CD4-positive, alpha-beta T cell treated with Interleukin-17A for 4 hours (primary cell): ENCODE data around the gene TMEM259.

Experiments
- DNase-seq: peaks from one replicate; pipeline ENCODE4 v3.0.0-alpha.2; 2020; ENCODE audit warnings: mixed read lengths

TMEM259 gene

DNA sequence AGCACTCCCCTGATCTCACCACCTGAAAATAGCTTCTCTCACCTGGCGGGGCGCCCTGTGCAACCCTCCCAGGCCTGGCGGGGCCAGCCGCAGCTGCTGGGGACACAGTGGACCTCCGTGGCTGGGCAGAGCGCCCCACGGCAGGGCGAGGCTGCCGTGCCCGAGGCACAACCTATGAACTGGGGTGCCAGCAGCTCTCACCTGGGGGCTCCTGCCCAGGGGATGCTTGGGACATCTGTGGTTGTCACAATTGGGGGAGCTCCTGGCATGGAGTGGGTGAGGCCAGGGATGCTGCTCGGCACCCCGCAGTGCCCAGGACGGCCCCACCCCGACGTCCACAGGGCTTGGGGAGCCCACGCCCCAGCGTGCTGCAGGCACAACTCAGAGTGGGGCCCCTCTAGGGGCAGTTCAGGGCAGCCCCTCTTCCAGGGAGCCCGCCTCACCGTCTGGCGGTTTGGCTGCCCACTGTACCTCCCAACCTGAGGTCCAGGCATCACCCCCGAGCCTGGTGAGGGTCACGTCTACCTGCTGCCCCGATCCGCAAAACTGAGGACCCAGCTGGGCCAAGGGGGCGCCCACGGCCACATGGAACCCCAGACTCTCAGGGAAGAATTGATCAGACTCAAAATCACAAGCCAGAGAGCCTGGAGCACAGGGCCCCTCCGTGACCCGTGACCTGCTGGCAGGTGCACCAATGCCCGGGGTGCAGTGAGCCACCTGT is 5.7 kb downstream of the TMEM259 start:
- DNase-seq: no peak

DNA sequence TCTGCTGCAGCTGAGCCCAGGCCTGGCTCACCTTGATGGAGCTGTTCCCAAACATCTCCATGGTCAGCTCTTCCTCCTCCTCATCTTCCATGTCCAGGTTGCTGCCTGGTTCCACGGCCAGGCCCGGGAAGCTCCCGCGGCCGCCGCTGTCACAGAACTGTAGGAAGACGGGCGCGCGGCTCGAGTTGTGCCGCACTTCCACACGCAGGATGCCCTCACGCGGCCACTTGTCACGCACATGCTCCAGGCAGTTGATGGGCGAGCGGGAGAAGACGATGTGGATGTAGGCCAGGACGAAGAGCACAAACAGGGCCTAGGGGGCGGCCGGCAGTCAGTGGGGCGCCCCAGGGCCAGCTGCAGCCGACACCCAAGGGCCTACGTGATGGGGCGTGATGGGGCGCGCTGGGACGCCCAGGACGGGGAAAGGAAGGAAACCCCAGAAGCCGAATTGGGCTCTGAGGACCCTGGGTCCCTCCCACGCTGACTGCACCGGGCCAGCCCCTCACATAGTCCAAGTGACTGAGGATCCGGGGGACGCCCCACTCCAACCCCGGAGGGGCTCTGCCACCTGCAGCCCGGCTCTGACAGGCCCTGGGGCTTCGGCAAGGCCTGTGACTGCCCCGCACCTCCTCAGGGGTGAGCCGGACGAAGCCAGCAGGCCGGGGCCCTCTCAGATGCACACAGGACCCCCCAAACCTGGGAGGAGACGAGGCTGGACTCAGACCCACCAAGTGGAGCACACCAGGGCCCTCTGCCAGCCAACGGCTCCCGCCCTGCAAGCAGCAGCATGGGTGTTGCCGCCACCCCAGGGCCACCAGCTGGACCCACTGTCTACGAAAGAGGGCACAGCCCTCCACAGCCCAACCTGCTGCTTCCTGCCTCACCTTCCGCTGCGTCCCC is 6.5 kb downstream of the TMEM259 start:
- no peak for DNase-seq

DNA sequence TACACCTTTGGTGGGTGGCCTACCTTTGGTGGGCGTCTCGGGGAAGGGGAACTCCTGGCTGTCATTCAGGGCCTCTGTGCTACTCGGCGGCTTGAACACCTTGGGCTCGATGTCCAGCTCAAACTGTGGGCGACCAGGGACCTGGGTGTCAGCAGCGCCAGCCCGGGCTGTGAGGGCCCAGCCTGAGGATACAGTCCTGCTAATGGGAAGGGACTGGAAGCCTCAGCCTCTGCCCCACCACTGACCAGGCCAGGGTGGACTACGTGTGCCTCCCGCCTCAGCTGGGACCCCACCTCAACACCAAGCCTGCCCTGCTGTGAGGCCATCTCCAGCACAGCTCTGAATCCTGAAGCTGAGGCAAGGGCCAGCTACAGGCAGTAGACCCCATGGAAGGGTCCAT is 7.7 kb downstream of the TMEM259 start:
- DNase-seq: no peak

DNA sequence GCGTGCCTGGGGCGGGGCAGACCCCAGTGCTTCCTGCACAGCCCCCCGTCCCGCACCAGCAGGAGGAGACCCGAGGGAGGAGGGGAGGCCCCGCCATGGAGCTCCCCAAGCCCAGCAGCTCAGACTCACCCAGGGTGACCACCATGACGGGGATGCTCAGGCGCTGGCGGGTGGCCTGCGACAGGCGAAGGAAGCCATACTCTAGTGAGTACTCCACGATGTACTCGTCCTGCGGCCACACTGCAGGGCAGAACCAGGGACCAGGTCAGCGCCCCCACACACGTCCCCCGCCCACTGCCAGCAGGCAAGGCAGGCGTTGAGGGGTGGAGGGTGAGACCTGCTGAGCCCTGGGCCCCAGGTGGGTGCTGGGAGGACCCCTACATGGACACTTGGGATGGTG is 8.6 kb downstream of the TMEM259 start:
- DNase-seq: no peak

DNA sequence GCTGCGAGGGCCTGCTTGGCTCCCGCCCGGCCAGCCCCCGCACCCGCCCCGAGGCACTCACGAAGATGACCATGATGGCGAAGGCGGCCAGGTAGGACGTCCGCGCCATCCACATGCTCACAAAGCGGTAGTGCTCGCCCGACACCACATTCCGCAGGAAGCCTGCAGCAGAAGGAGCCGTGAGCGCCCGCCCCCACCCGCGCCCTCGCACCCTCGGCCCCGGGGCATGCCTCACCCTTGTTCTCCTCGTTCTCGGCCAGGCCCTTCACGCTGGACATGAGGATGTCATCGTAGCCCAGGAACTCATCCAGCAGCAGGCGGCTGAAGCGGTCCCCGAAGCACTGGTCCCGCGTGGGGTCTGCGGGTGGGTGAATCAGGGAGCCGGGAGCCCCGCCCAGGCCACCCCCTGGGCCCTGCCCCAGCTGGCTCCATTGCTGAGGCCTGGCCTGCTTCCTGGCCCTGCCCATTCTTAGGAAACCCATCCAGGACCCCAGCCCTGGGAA is 9.0 kb downstream of the TMEM259 start:
- no peak for DNase-seq

DNA sequence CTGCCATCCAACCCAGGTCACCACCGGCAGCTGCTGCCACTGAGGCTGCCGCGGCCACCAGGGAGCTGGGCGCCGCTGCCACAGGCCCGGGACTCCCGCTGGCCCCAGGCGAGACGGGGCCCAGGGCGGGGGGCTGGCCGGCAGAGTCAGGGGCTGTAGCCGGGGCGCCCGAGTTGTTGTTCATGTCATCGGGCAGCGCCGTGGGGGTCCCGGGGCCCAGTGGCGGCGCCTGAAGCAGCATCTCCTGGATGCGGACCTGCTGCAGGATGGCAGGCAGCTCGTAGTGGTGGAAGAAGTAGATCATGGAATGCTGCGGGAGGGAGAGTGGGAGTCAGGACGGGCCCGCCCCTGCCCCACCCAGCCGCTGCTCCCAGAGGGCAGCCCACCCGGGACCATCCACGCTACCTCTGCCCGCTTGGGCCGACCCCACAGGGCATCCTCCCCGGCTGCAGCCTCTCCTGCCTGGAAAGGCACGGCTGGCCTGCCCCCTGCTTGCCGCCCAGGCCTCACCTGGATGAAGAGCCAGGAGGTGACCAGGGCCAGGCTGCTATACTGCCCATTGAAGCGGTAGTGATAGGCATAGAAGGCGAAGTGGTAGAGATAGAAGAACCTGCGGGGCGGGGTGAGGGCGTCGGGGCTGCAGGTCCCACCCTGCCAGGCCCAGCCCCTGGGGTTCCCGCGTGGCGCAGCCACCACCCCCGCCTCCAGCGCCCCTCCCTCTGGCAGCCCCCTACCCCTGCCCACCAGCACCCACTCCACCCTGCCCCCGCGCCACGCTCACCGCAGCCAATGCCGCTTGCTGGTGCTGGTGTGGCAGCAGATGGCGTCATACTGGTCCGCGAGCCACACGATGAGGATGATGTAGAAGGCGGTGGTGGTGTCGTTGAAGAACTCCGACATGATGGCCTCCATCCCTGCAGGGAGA is 10.1 kb downstream of the TMEM259 start:
- no peak for DNase-seq

DNA sequence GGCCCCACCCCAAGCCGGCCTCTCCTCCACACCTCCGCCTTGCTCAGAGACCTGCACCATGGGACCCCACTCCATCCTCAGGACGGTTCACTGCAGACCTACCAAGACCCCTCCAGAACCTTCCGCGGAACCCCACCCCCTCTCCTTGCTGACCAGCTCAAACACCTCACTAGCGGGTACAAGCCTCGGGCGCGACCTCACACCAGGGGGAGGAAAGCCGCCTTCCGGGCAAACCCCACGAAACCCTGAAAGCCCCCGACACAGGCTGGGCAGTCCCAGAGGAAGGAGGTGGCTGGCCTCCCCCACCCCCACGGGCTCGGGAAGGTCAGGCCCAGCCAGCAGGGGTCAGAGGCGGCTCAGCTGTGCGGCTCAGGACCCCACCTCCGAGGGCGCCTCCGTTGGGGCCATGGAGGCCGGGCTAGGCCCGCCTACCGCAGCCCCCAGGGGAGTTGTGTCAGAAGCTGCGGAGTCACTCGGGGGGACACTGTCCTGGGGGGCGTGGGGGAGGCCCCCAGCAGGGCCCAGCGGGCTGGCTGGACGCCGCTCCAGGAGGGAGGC is 10.9 kb downstream of the TMEM259 start:
- DNase-seq: no peak

DNA sequence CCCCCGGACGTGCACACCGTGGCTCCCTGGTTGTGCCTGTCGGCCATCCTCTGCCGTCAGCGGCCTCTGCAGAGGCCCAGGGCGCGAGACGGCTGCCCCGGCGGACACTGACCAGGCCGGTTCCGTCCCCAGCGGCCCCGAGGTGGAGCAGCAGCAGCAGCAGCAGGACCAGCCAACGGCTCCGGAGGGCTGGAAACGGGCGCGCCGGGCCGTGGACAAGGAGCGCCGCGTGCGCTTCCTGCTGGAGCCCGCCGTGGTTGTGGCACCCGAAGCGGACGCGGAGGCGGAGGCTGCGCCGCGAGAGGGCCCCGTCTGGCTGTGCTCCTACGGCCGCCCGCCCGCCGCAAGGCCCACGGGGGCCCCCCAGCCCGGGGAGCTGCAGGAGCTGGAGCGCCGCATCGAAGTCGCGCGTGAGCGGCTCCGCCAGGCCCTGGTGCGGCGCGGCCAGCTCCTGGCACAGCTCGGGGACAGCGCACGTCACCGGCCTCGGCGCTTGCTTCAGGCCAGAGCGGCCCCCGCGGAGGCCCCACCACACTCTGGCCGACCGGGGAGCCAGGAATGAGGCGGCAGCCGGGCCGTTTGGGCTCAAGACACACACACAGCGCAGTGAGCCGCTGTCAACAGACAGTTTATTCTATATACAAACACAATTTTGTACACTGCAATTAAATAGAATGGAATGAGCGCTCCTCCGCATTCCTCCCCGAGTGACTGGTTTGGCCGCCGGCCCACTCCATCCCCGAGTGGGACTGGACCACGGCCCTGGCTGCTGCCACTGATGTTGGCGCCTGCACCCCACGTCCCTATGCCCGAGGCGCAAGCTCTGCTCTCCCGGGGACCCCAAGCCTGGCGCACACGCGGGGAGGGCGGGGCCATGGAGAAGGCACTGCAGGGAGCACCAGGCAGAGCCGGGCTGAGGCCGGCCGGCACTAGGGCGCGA is 11.6 kb downstream of the TMEM259 start:
- DNase-seq: no peak

DNA sequence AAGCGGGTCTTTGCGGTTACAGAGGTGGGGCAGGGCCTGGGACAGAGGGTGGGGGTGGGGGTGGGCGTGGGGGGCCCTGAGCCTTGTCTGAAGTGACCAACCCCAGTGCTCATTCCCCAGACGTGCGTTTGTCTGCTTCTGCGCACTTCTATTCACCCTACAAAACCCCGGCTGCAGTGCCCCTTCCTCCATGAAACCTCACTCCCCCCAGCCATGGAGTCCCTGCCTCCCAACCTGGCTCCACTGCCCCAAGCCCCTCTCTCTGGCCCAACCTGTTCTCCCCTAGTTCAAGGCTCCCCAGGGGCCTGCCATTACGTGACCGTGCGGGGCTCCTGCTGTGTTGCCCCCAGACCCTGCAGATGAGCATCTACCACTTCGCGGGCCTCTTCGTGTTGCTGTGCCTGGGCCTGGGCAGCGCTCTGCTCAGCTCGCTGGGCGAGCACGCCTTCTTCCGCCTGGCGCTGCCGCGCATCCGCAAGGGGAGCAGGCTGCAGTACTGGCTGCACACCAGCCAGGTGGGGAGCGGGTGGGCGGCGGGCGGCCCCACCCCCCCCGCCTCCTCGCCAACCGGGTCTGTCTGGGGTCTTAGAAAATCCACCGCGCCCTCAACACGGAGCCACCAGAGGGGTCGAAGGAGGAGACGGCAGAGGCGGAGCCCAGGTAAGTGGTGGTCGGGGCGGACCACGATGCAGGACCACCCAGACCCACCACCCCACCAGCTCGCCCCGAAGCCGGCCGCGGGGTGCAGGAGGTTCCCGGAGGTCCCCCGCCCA is 12.5 kb downstream of the TMEM259 start:
- DNase-seq: no peak

DNA sequence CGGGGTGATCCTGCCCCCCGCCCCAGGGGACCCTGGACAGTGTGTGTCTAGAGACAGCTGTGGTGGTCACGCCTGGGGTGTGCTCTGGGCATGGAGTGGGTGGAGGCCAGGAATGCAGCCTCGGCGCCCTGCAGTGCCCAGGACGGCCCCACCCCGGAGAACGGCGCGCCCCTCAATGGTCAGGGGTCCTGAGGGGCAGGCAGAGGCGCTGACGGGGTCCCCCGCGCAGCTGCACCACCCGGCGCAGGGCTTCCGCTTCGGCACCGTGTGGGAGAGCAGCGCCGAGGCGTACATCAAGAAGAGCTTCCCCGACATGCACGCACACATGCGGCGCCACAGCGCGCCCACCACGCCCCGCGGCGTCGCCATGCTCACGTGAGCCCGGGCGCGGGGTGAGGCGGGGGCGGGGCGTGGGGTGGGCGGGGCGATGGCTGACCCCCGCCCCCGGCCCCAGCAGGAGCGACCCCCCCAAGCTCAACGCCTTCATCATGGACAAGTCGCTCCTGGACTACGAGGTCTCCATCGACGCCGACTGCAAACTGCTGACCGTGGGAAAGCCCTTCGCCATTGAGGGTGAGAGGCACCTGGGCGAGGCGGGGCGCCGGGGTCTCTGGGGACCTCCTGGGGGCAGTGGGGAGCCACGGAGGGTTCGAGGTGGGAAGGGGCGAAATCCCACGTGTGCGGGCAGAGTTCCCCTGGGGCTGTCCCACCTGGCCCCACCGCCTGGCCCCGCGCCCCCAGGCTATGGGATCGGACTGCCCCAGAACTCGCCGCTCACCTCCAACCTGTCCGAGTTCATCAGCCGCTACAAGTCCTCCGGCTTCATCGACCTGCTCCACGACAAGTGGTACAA is 13.3 kb downstream of the TMEM259 start:
- no peak for DNase-seq

DNA sequence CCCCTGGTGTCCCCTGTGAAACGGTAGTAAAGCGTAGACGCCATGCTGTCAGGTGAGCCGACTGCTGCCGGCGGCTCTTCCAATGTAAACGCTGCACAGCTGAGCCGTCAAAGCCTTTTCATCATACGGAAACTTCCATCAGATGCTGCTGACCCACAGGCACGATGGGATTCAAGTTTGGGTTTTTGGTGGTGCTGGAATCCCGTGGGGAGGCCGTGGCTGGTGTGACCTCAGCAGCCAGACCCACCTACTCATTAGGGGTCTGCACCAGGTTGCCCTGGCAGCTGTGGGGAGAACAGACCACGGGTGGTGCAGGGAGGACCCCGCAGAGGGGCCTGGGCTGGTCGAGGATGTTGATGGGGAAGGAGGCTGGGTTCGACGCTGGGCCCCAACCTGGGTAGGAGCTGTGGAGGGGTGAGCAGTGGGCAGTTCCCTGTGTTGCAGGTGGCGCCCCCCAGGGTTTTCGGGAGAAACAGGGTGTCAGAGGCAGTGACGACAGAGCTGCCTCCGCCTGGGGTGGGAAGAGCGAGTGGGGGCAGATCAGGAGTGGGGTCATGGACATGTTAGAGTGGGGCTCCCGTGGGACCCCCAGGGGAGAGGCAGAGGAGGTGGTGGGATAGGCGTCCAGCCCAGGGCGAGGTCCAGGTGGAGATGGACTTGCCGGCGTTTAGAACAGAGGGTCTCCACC is 14.1 kb downstream of the TMEM259 start:
- DNase-seq: no peak

DNA sequence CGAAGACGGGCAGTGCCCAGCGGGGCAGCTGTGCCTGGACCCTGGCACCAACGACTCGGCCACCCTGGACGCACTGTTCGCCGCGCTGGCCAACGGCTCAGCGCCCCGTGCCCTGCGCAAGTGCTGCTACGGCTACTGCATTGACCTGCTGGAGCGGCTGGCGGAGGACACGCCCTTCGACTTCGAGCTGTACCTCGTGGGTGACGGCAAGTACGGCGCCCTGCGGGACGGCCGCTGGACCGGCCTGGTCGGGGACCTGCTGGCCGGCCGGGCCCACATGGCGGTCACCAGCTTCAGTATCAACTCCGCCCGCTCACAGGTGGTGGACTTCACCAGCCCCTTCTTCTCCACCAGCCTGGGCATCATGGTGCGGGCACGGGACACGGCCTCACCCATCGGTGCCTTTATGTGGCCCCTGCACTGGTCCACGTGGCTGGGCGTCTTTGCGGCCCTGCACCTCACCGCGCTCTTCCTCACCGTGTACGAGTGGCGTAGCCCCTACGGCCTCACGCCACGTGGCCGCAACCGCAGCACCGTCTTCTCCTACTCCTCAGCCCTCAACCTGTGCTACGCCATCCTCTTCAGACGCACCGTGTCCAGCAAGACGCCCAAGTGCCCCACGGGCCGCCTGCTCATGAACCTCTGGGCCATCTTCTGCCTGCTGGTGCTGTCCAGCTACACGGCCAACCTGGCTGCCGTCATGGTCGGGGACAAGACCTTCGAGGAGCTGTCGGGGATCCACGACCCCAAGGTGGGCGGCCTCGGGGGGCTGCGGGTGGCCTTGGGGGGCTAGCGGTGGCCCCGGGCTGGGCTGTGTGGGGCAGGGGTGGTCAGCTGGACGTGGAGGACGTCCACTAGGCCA is 15.9 kb downstream of the TMEM259 start:
- DNase-seq: no peak

DNA sequence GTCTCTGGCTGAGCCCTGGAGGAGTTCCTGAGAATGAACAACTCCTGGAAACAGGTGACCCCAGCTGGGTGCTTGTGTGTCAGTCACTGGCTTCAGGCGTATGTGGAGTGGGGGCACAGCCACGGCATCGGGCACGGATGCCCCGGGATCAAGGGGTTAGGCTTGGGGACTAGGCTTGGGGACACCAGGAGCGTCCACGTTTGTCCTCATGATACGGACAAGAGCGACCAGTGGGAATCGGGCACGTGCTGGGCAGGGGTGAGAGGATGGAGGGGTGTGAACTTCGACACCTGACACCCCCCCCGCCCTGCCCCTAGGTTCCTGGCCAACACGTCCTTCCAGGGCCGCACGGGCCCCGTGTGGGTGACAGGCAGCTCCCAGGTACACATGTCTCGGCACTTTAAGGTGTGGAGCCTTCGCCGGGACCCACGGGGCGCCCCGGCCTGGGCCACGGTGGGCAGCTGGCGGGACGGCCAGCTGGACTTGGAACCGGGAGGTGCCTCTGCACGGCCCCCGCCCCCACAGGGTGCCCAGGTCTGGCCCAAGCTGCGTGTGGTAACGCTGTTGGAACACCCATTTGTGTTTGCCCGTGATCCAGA is 16.6 kb downstream of the TMEM259 start:
- DNase-seq: no peak

DNA sequence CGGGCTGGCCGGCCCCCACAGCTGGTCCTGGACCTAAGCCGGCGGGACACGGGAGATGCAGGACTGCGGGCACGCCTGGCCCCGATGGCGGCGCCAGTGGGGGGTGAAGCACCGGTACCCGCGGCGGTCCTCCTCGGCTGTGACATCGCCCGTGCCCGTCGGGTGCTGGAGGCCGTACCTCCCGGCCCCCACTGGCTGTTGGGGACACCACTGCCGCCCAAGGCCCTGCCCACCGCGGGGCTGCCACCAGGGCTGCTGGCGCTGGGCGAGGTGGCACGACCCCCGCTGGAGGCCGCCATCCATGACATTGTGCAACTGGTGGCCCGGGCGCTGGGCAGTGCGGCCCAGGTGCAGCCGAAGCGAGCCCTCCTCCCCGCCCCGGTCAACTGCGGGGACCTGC is 17.6 kb downstream of the TMEM259 start:
- DNase-seq: no peak

DNA sequence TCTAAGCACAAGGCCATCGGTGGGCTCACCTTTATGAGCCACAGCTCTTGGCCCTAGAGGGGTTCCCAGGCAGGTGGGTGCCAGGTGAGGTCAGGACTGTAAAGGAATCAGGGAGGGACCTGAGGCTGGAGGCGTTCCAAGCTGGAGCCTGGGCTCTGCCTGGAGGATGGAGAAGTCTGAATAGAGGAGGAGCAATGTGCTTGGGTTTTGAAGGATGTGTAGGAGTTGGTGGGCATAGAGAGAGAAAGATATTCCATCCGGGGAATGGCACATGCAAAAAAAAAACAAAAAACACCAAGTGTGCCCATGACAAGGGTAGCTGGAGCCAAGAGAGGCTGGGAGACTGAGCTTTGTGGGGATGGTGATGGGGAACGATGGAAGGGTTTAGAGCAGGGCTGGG is 18.3 kb downstream of the TMEM259 start:
- DNase-seq: no peak

DNA sequence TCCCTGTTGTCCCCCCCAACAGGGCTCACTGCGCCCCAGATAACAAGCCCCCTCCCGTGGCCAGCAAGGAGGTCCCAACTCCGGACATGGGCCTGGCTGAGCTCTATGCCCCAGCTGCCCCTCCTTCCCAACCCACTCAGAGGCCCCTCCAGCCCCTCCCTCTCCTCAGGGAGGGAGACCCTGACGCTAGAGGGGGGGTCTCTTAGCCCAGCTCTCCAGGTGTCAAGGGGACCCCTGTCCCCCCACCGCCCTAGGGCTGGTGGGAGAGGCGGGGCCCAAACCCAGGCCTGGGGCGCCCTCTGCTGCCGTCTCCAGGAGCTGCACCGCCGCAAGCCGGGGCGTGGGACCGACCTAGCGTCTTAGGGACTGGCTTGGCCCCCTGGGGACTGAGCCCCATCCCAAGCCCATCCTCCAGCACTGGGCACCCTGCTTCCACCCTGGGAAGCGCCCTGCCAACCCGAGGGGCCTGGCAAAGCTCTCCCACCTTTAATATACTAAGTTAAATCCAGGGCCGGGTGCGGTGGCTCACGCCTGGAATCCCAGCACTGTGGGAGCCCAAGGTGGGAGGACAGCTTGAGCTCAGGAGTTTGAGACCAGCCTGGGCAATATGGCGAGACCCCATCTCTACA is 19.3 kb downstream of the TMEM259 start:
- DNase-seq: peak; percentile 80
